Neural cell (in vitro differentiated cells): Measurements from ENCODE around the gene PPP3CA. TPM values are rescaled to one million over a fixed set of nuclear protein-coding genes. Genes with fewer than 3 reads are reported as not detected.

Source experiments
- H2AFZ ChIP-seq: fragments of 200-600, 300-800 bp; sonication (generic), shearing (Covaris generic); 2 replicates; pipeline ENCODE4 v1.6.0; 2014; ENCODE audit warnings: low read depth, mild to moderate bottlenecking, antibody characterized with exemption, low read length, moderate library complexity
- H3F3A ChIP-seq: fragments of 200-600 bp; shearing (Covaris generic); 2 replicates; pipeline ENCODE4 v1.6.1; 2016; ENCODE audit warnings: mild to moderate bottlenecking, moderate library complexity, mixed read lengths, antibody characterized with exemption, low read length; ENCODE audit not compliant: insufficient read depth, poor library complexity, severe bottlenecking
- H3K27ac ChIP-seq: fragments of 200-600, 300-800 bp; sonication (generic), shearing (Covaris generic); 2 replicates; pipeline ENCODE4 v1.5.1; 2014; ENCODE audit warnings: mild to moderate bottlenecking, low read length, moderate library complexity
- H3K27me3 ChIP-seq: fragments of 300-800, 200-600 bp; sonication (generic), shearing (Covaris generic); 2 replicates; pipeline ENCODE4 v1.6.0; 2014; ENCODE audit warnings: mild to moderate bottlenecking, low read depth, low read length, moderate library complexity; ENCODE audit not compliant: insufficient read depth
- H3K36me3 ChIP-seq: fragments of 300-800, 200-600 bp; sonication (generic), shearing (Covaris generic); 2 replicates; pipeline ENCODE4 v1.5.1; 2014; ENCODE audit warnings: mild to moderate bottlenecking, antibody characterized with exemption, low read length, moderate library complexity; ENCODE audit not compliant: insufficient read depth
- H3K4me2 ChIP-seq: fragments of 300-800, 200-600 bp; sonication (generic), shearing (Covaris generic); 2 replicates; pipeline ENCODE4 v1.6.0; 2014; ENCODE audit warnings: mild to moderate bottlenecking, low read length
- H3K4me3 ChIP-seq: fragments of 300-800, 200-600 bp; sonication (generic), shearing (Covaris generic); 2 replicates; pipeline ENCODE4 v1.5.1; 2014; ENCODE audit warnings: mild to moderate bottlenecking, low read length, moderate library complexity
- H3K79me2 ChIP-seq: fragments of 200-600 bp; shearing (Covaris generic); replicated peaks from 2 replicates; pipeline ENCODE4 v1.6.0; 2014; ENCODE audit warnings: mild to moderate bottlenecking, low read length, moderate library complexity; ENCODE audit not compliant: insufficient read depth
- H3K9ac ChIP-seq: fragments of 300-800, 200-600 bp; sonication (generic), shearing (Covaris generic); 2 replicates; pipeline ENCODE4 v1.6.1; 2016; ENCODE audit warnings: mild to moderate bottlenecking, low read length, mixed read lengths
- H3K9me2 ChIP-seq: fragments of 200-600 bp; shearing (Covaris generic); 2 replicates; pipeline ENCODE4 v1.6.1; 2016; ENCODE audit warnings: mild to moderate bottlenecking, low read length, mixed read lengths; ENCODE audit not compliant: insufficient read depth
- H3K9me3 ChIP-seq: fragments of 200-600, 300-800 bp; sonication (generic), shearing (Covaris generic); 2 replicates; pipeline ENCODE4 v1.6.1; 2016; ENCODE audit warnings: mild to moderate bottlenecking, mixed run types, low read length, moderate library complexity, mixed read lengths
- H4K20me1 ChIP-seq: fragments of 200-600 bp; shearing (Covaris generic); 2 replicates; pipeline ENCODE4 v1.6.1; 2016; ENCODE audit warnings: mild to moderate bottlenecking, mixed run types; ENCODE audit not compliant: insufficient read depth
- CTCF ChIP-seq: fragments of 450-650 bp; IDR thresholded peaks from 2 replicates; pipeline ENCODE4 v1.5.1; 2014; ENCODE audit warnings: antibody characterized with exemption, mild to moderate bottlenecking, moderate library complexity; ENCODE audit not compliant: poor library complexity, severe bottlenecking
- EP300 ChIP-seq: fragments of 450-650 bp; conservative IDR thresholded peaks from 2 replicates; pipeline ENCODE4 v1.6.1; 2014; ENCODE audit warnings: antibody characterized with exemption, mild to moderate bottlenecking, moderate library complexity; ENCODE audit not compliant: poor library complexity, severe bottlenecking
- EZH2 ChIP-seq: fragments of 200-600, 300-800 bp; shearing (Covaris generic), sonication (generic); IDR thresholded peaks from 2 replicates; pipeline ENCODE4 v1.6.1; 2014; ENCODE audit warnings: antibody characterized with exemption, low read length, borderline replicate concordance, mild to moderate bottlenecking; ENCODE audit not compliant: insufficient read depth, poor library complexity, severe bottlenecking
- MXI1 ChIP-seq: fragments of 450-650 bp; conservative IDR thresholded peaks from 2 replicates; pipeline ENCODE4 v1.6.1; 2014; ENCODE audit warnings: antibody characterized with exemption, mild to moderate bottlenecking; ENCODE audit not compliant: poor library complexity, severe bottlenecking
- POLR2AphosphoS5 ChIP-seq: IDR thresholded peaks from 2 replicates; pipeline ENCODE4 v1.6.1; 2012
- RAD21 ChIP-seq: fragments of 450-650 bp; conservative IDR thresholded peaks from 2 replicates; pipeline ENCODE4 v1.6.1; 2014; ENCODE audit warnings: antibody characterized with exemption, mild to moderate bottlenecking, moderate library complexity
- REST ChIP-seq: IDR thresholded peaks from 2 replicates; pipeline ENCODE4 v1.6.1; 2012; ENCODE audit warnings: borderline replicate concordance
- SMC3 ChIP-seq: fragments of 450-650 bp; conservative IDR thresholded peaks from 2 replicates; pipeline ENCODE4 v1.6.1; 2014; ENCODE audit warnings: antibody characterized with exemption, mild to moderate bottlenecking, moderate library complexity; ENCODE audit not compliant: poor library complexity
- TAF1 ChIP-seq: IDR thresholded peaks from 2 replicates; pipeline ENCODE4 v1.6.1; 2012; ENCODE audit warnings: low read depth
- polyA plus RNA-seq: library from polyadenylated mRNA; depleted of rRNA; stranded (reverse); fragments of >200 nt; gene quantifications from 2 replicates; pipeline ENCODE4 v1.2.3, GENCODE V29; 2014

Gene PPP3CA
- polyA plus RNA-seq, 1 donor from 2014 or later, result 78.2 TPM

- no peak overlapping the region for H3K9ac ChIP-seq
- no peaks in the 10 kb centered on the region for H3K79me2 ChIP-seq
- no peak overlapping the region for H2AFZ ChIP-seq
- no peak overlapping the region for H3K4me3 ChIP-seq
- H3F3A ChIP-seq, result no peaks in the 10 kb centered on the region
- peaks cover 9% of the 10 kb centered on the region for H3K36me3 ChIP-seq
- no peaks in the 10 kb centered on the region for H3K9me3 ChIP-seq
- no peak overlapping the region for H3K27ac ChIP-seq
- H3K9me2 ChIP-seq, result no peaks in the 10 kb centered on the region
- no peaks in the 10 kb centered on the region for H3K27me3 ChIP-seq
- no peaks in the 10 kb centered on the region for H4K20me1 ChIP-seq
- no peak overlapping the region for H3K4me2 ChIP-seq
- no peak for TF ChIP-seq MXI1
- TF ChIP-seq TAF1, result no peak
- no peak for TF ChIP-seq SMC3
- no peak for TF ChIP-seq EZH2
- no peak for TF ChIP-seq REST
- no peak for TF ChIP-seq POLR2AphosphoS5
- no peak for TF ChIP-seq EP300
- TF ChIP-seq CTCF, result no peak
- no peak for TF ChIP-seq RAD21
These were observed 310.1 kb downstream of the PPP3CA start for GRCh38 chr4:101037249-101037648.

- H3K9me3 ChIP-seq, result no peaks in the 10 kb centered on the region
- H3F3A ChIP-seq, result no peaks in the 10 kb centered on the region
- H3K27me3 ChIP-seq, result no peaks in the 10 kb centered on the region
- no peak overlapping the region for H3K9ac ChIP-seq
- peaks cover 9% of the 10 kb centered on the region for H3K36me3 ChIP-seq
- no peaks in the 10 kb centered on the region for H3K79me2 ChIP-seq
- no peak overlapping the region for H3K27ac ChIP-seq
- no peak overlapping the region for H3K4me3 ChIP-seq
- no peaks in the 10 kb centered on the region for H4K20me1 ChIP-seq
- H3K9me2 ChIP-seq, result no peaks in the 10 kb centered on the region
- TF ChIP-seq SMC3 (no peak), EP300 (no peak), EZH2 (no peak)
- no peak overlapping the region for H2AFZ ChIP-seq
- H3K4me2 ChIP-seq, result no peak overlapping the region
These were observed 311.8 kb downstream of the PPP3CA start for GRCh38 chr4:101035487-101035886.

GRCh38 chr4:101033986-101034385, 313.3 kb downstream of the PPP3CA start:
- Histone ChIP-seq H3K9me2 (no peaks in the 10 kb centered on the region), H3K9me3 (no peaks in the 10 kb centered on the region), H3K4me2 (no peak overlapping the region), H2AFZ (no peak overlapping the region), H3K4me3 (no peak overlapping the region), H4K20me1 (no peaks in the 10 kb centered on the region), H3K79me2 (no peaks in the 10 kb centered on the region), H3F3A (no peaks in the 10 kb centered on the region), H3K36me3 (peaks cover 1% of the 10 kb centered on the region), H3K27ac (no peak overlapping the region), H3K9ac (no peak overlapping the region), H3K27me3 (no peaks in the 10 kb centered on the region)
- TF ChIP-seq EZH2 (no peak), REST (no peak), MXI1 (no peak), CTCF (no peak), POLR2AphosphoS5 (no peak), TAF1 (no peak), EP300 (no peak), RAD21 (no peak), SMC3 (no peak)
